ENCODE data around the gene USP24.

The USP24 gene

DNA sequence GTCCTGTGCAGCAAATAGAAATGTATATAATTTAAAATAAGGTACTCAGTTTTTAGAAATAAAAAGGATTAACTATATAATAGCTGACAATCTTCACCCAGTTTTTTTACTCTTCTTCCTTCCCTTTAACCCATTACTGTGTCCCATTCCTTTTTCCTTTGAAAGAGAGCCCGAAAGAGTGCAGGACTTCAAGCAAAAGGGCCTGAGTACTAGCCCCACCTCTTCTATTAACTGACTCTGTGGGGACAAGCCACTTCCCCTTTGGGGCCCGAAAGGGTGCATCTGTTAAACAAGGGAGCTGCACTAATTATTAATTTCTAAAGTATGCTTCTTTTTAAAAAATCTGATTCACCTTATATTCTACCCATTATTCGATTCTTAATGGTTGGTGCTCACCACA, 3.3 kb downstream of the USP24 start:
- TF ChIP-seq, protein P1, sequence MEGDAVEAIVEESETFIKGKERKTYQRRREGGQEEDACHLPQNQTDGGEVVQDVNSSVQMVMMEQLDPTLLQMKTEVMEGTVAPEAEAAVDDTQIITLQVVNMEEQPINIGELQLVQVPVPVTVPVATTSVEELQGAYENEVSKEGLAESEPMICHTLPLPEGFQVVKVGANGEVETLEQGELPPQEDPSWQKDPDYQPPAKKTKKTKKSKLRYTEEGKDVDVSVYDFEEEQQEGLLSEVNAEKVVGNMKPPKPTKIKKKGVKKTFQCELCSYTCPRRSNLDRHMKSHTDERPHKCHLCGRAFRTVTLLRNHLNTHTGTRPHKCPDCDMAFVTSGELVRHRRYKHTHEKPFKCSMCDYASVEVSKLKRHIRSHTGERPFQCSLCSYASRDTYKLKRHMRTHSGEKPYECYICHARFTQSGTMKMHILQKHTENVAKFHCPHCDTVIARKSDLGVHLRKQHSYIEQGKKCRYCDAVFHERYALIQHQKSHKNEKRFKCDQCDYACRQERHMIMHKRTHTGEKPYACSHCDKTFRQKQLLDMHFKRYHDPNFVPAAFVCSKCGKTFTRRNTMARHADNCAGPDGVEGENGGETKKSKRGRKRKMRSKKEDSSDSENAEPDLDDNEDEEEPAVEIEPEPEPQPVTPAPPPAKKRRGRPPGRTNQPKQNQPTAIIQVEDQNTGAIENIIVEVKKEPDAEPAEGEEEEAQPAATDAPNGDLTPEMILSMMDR (IDR thresholded peaks at IDR 0.05; ENCODE audit: low read depth, low read length, poor library complexity, severe bottlenecking), result no peak
- TF ChIP-seq EZH2phosphoT487 (IDR thresholded peaks at IDR 0.05; ENCODE audit: borderline replicate concordance, low read length), result no peak
- H3K4me2 ChIP-seq (ENCODE audit: low read length), result peak overlapping the region; percentile 98
- H3K9me3 ChIP-seq (ENCODE audit: control insufficient read depth, insufficient read depth, low read length), result no peaks in the 10 kb centered on the region
- H3K4me3 ChIP-seq (ENCODE audit: low read length), result peak overlapping the region; percentile 95
- H3K27me3 ChIP-seq (ENCODE audit: control insufficient read depth, low read length), result no peaks in the 10 kb centered on the region
- H3F3A ChIP-seq (ENCODE audit: control insufficient read depth, insufficient read depth), result peaks cover 14% of the 10 kb centered on the region
- H3K27ac ChIP-seq (ENCODE audit: low read depth, low read length), result peak overlapping the region; percentile 68
- peaks cover 62% of the 10 kb centered on the region for H3K4me1 ChIP-seq (ENCODE audit: control insufficient read depth, low read length)
- no peaks in the 10 kb centered on the region for H3K9me2 ChIP-seq (replicated peaks; ENCODE audit: control insufficient read depth, low read length)
- peaks cover 13% of the 10 kb centered on the region for H4K20me1 ChIP-seq (ENCODE audit: control insufficient read depth, insufficient read depth, low read depth, low read length)
- peaks cover 20% of the 10 kb centered on the region for H3K36me3 ChIP-seq (ENCODE audit: control insufficient read depth, low read length)
- H3K79me2 ChIP-seq (ENCODE audit: control insufficient read depth, low read length), result peaks cover 93% of the 10 kb centered on the region

DNA sequence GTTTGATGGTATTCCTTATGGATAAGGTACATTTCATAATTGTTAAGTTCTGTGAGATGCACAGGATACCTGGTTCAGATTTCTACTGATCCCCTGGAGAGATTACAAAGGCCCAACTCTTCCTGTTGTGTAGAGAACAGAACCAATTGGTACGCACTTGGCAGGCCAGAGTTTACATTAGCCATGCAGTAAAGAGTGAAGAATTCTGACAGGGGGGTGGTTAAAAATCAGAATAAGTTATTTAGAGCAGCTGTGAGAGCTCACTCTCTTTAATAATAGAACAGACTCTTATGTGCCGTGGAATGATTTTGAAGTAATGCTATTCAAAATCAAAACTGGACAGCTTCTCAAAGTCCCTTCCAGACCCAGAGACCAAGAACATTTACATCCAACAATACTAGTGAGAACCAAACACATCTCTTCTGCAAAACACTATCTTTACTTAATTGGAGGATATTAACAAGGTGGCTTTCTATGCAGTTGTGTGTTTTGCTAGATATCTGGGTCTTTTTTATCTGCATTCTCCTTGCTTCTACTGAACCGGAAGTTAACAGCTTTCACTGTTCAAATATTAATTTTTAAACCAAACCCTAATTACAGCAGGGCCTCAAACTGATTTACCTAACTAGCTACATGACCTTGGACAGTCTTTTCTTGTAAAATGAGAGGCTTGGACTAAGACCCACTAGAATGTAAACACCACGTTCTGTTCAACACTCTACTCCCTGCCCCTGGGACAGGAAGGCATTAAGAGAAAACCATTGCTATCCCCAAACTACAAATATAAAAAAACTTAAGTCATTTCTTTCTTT, 4.0 kb downstream of the USP24 start:
- H3K4me3 ChIP-seq (ENCODE audit: low read length), result peak overlapping the region; percentile 95
- H3K9me2 ChIP-seq (replicated peaks; ENCODE audit: control insufficient read depth, low read length), result no peaks in the 10 kb centered on the region
- H3K27ac ChIP-seq (ENCODE audit: low read depth, low read length), result peak overlapping the region; percentile 68
- no peaks in the 10 kb centered on the region for H3K9me3 ChIP-seq (ENCODE audit: control insufficient read depth, insufficient read depth, low read length)
- H3F3A ChIP-seq (ENCODE audit: control insufficient read depth, insufficient read depth), result peaks cover 11% of the 10 kb centered on the region
- H3K4me2 ChIP-seq (ENCODE audit: low read length), result peak overlapping the region; percentile 98
- peaks cover 56% of the 10 kb centered on the region for H3K4me1 ChIP-seq (ENCODE audit: control insufficient read depth, low read length)
- H4K20me1 ChIP-seq (ENCODE audit: control insufficient read depth, insufficient read depth, low read depth, low read length), result peaks cover 13% of the 10 kb centered on the region
- no peaks in the 10 kb centered on the region for H3K27me3 ChIP-seq (ENCODE audit: control insufficient read depth, low read length)
- TF ChIP-seq EZH2phosphoT487 (IDR thresholded peaks at IDR 0.05; ENCODE audit: borderline replicate concordance, low read length), result no peak
- TF ChIP-seq, protein P1 (IDR thresholded peaks at IDR 0.05; ENCODE audit: low read depth, low read length, poor library complexity, severe bottlenecking), result no peak
- H3K79me2 ChIP-seq (ENCODE audit: control insufficient read depth, low read length), result peaks cover 99% of the 10 kb centered on the region
- H3K36me3 ChIP-seq (ENCODE audit: control insufficient read depth, low read length), result peaks cover 24% of the 10 kb centered on the region

DNA sequence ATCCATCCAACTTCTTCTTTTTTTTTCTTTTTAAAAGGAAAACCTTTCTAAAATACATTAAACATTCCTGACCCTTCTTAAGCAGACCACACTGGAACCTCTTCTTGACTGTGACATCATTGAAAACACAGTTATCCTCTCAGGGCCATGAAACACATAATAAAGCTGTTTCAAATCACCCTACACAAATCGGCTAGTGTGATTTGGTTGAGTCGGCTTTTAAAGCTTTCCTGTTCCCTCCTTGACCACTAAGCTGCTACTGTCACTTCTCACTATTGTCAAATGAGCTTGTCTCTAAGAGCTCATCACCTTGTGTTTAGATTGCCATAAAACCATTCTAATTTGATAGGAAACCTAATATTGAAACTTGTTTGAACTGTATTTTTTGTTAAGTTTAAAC, 5.9 kb downstream of the USP24 start:
- Histone ChIP-seq H3K9me2 (replicated peaks; ENCODE audit: control insufficient read depth, low read length) (no peaks in the 10 kb centered on the region), H3K36me3 (ENCODE audit: control insufficient read depth, low read length) (peaks cover 30% of the 10 kb centered on the region), H3K27me3 (ENCODE audit: control insufficient read depth, low read length) (no peaks in the 10 kb centered on the region), H3K4me3 (ENCODE audit: low read length) (0 out of 2 replicates have a peak overlapping the region, but pooled peaks have one; percentile 4), H3K9me3 (ENCODE audit: control insufficient read depth, insufficient read depth, low read length) (no peaks in the 10 kb centered on the region), H3F3A (ENCODE audit: control insufficient read depth, insufficient read depth) (peaks cover 11% of the 10 kb centered on the region), H3K4me1 (ENCODE audit: control insufficient read depth, low read length) (peaks cover 50% of the 10 kb centered on the region), H3K27ac (ENCODE audit: low read depth, low read length) (no peak overlapping the region), H4K20me1 (ENCODE audit: control insufficient read depth, insufficient read depth, low read depth, low read length) (peaks cover 13% of the 10 kb centered on the region), H3K4me2 (ENCODE audit: low read length) (peak overlapping the region; percentile 41), H3K79me2 (ENCODE audit: control insufficient read depth, low read length) (peaks cover 100% of the 10 kb centered on the region)
- TF ChIP-seq, protein P1 (IDR thresholded peaks at IDR 0.05; ENCODE audit: low read depth, low read length, poor library complexity, severe bottlenecking), result no peak
- TF ChIP-seq EZH2phosphoT487 (IDR thresholded peaks at IDR 0.05; ENCODE audit: borderline replicate concordance, low read length), result no peak

Measured in DOHH2 (cell line).